GM23338 (cell line): Measurements from ENCODE around the gene UVSSA. TPM values are rescaled to one million over a fixed set of nuclear protein-coding genes. Genes with fewer than 3 reads are reported as not detected.

Source experiments
- ATAC-seq: fragments of 200-7000 bp; cut with Tn5 transposase; 3 replicates; pipeline ENCODE4 v1.9.1; 2020
- DNase-seq: peaks from one replicate; pipeline ENCODE4 v3.0.0-alpha.2; 2015; ENCODE audit warnings: low spot score
- H2AFZ ChIP-seq: fragments of 200-600 bp; sonication (generic); 2 replicates; pipeline ENCODE4 v1.8.0; 2016; ENCODE audit warnings: antibody characterized with exemption, mild to moderate bottlenecking, moderate library complexity
- H3F3A ChIP-seq: fragments of 200-600 bp; sonication (generic); replicated peaks from 2 replicates; pipeline ENCODE4 v1.8.0; 2017; ENCODE audit warnings: antibody characterized with exemption, mixed run types, low read depth
- H3K27ac ChIP-seq: fragments of 200-600 bp; sonication (generic); 2 replicates; pipeline ENCODE4 v1.6.1; 2016; ENCODE audit warnings: low read depth
- H3K27me3 ChIP-seq: fragments of 200-600 bp; sonication (generic); 2 replicates; pipeline ENCODE4 v1.8.0; 2016; ENCODE audit warnings: mild to moderate bottlenecking, mixed run types, moderate library complexity; ENCODE audit not compliant: insufficient read depth
- H3K36me3 ChIP-seq: fragments of 200-600 bp; sonication (generic); 2 replicates; pipeline ENCODE4 v1.8.0; 2016; ENCODE audit warnings: mild to moderate bottlenecking; ENCODE audit not compliant: insufficient read depth
- H3K4me1 ChIP-seq: fragments of 200-600 bp; sonication (generic); 2 replicates; pipeline ENCODE4 v1.8.0; 2016; ENCODE audit warnings: mild to moderate bottlenecking, moderate library complexity; ENCODE audit not compliant: insufficient read depth
- H3K4me2 ChIP-seq: fragments of 200-600 bp; sonication (generic); 2 replicates; pipeline ENCODE4 v1.7.1; 2017; ENCODE audit warnings: mixed run types
- H3K4me3 ChIP-seq: fragments of 200-600 bp; sonication (generic); 2 replicates; pipeline ENCODE4 v1.6.1; 2016; ENCODE audit warnings: mixed run types
- H3K79me2 ChIP-seq: fragments of 200-600 bp; sonication (generic); replicated peaks from 2 replicates; pipeline ENCODE4 v1.8.0; 2017; ENCODE audit warnings: mild to moderate bottlenecking; ENCODE audit not compliant: insufficient read depth
- H3K9me2 ChIP-seq: fragments of 200-600 bp; sonication (generic); 2 replicates; pipeline ENCODE4 v1.8.0; 2017; ENCODE audit not compliant: insufficient read depth
- H4K20me1 ChIP-seq: fragments of 200-600 bp; sonication (generic); replicated peaks from 2 replicates; pipeline ENCODE4 v1.8.0; 2017; ENCODE audit warnings: mild to moderate bottlenecking; ENCODE audit not compliant: insufficient read depth
- H3K27ac Mint-ChIP-seq: 2 replicates; pipeline ENCODE4 v1.8.0; 2020; ENCODE audit warnings: inconsistent platforms, mild to moderate bottlenecking, moderate library complexity, mixed read lengths
- H3K27me3 Mint-ChIP-seq: 3 replicates; pipeline ENCODE4 v1.8.0; 2022; ENCODE audit warnings: low read depth, mild to moderate bottlenecking, moderate library complexity, mixed read lengths, inconsistent platforms; ENCODE audit not compliant: insufficient read depth, poor library complexity
- H3K36me3 Mint-ChIP-seq: 3 replicates; pipeline ENCODE4 v1.8.0; 2021; ENCODE audit warnings: low read depth, mild to moderate bottlenecking, inconsistent platforms, moderate library complexity, mixed read lengths
- H3K4me1 Mint-ChIP-seq: 3 replicates; pipeline ENCODE4 v1.8.0; 2020; ENCODE audit warnings: mild to moderate bottlenecking, inconsistent platforms, mixed read lengths
- H3K4me3 Mint-ChIP-seq: 3 replicates; pipeline ENCODE4 v1.8.0; 2021; ENCODE audit warnings: moderate library complexity, mild to moderate bottlenecking, inconsistent platforms, mixed read lengths
- H3K9me3 Mint-ChIP-seq: 3 replicates; pipeline ENCODE4 v1.8.0; 2020; ENCODE audit warnings: moderate library complexity, mild to moderate bottlenecking, inconsistent platforms, mixed read lengths
- CREB1 ChIP-seq: fragments of 250-450 bp; sonication (Bioruptor Pico); IDR thresholded peaks from 2 replicates; pipeline ENCODE4 v1.5.0; 2020; ENCODE audit warnings: low read depth, mild to moderate bottlenecking, moderate library complexity
- CTCF ChIP-seq, 2 experiments: fragments of 200-600 bp in 1 of 2; sonication (generic) in 1 of 2; conservative IDR thresholded peaks; 2 replicates each; pipeline versions ENCODE4 v1.5.1 to v1.6.1; 2016 to 2017; ENCODE audit warnings: antibody characterized with exemption in 2 of 2, low read depth in 2 of 2, mild to moderate bottlenecking in 2 of 2, moderate library complexity in 1 of 2
- ETS1 ChIP-seq: IDR thresholded peaks from 2 replicates; pipeline ENCODE4 v1.6.1; 2016; ENCODE audit warnings: antibody characterized with exemption
- EZH2 ChIP-seq: fragments of 200-600 bp; sonication (generic); IDR thresholded peaks from one replicate; pipeline ENCODE4 v1.8.0; 2017; ENCODE audit warnings: antibody characterized with exemption, mild to moderate bottlenecking, low read depth; ENCODE audit not compliant: unreplicated experiment
- EZH2phosphoT487 ChIP-seq: fragments of 200-600 bp; sonication (generic); IDR thresholded peaks from one replicate; pipeline ENCODE4 v1.8.1; 2018; ENCODE audit warnings: antibody characterized with exemption; ENCODE audit not compliant: unreplicated experiment
- JUNB ChIP-seq: IDR thresholded peaks from one replicate; pipeline ENCODE4 v1.6.1; 2016; ENCODE audit warnings: antibody characterized with exemption; ENCODE audit not compliant: unreplicated experiment
- NANOG ChIP-seq: IDR thresholded peaks from 2 replicates; pipeline ENCODE4 v1.6.1; 2016; ENCODE audit warnings: antibody characterized with exemption, borderline replicate concordance
- POLR2AphosphoS5 ChIP-seq: IDR thresholded peaks from 2 replicates; pipeline ENCODE4 v1.6.1; 2016; ENCODE audit warnings: antibody characterized with exemption, low read depth
- REST ChIP-seq: IDR thresholded peaks from one replicate; pipeline ENCODE4 v1.6.1; 2018; ENCODE audit warnings: antibody characterized with exemption; ENCODE audit not compliant: unreplicated experiment
- STAT1 ChIP-seq: IDR thresholded peaks from one replicate; pipeline ENCODE4 v1.6.1; 2016; ENCODE audit warnings: antibody characterized with exemption; ENCODE audit not compliant: unreplicated experiment
- ZNF114 ChIP-seq: fragments of 250-450 bp; sonication (Bioruptor Pico); IDR thresholded peaks from 2 replicates; pipeline ENCODE4 v1.5.0; 2020; ENCODE audit warnings: mild to moderate bottlenecking, moderate library complexity
- polyA plus RNA-seq: library from polyadenylated mRNA; unstranded; fragments of >200 nt; fragmentation: Nextera tagmentation; extraction: Ambion mirVana; gene quantifications from 2 replicates; pipeline ENCODE4 v1.2.1, GENCODE V29; 2016
- total RNA-seq: library from RNA; depleted of rRNA; stranded (reverse); fragments of >200 nt; shearing (Covaris generic); gene quantifications from 2 replicates; pipeline ENCODE4 v1.2.3, GENCODE V29; 2014

UVSSA gene
- total and polyA plus RNA-seq, 2 experiments from 2014 or later: 6.5 to 27.7 TPM

- Histone ChIP-seq H3K9me2 (no peaks in the 10 kb centered on the region), H3K4me1 (no peaks in the 10 kb centered on the region), H3F3A (no peaks in the 10 kb centered on the region), H3K4me2 (no peak overlapping the region), H3K27ac (no peak overlapping the region), H4K20me1 (no peaks in the 10 kb centered on the region; the same call in 1 of the 2 replicates), H3K27me3 (peaks cover 35% of the 10 kb centered on the region), H3K79me2 (no peaks in the 10 kb centered on the region), H2AFZ (no peak overlapping the region), H3K4me3 (no peak overlapping the region), H3K36me3 (no peaks in the 10 kb centered on the region)
- no peak for ATAC-seq
- H3K4me3 Mint-ChIP-seq: no peak overlapping the region
- no peak for TF ChIP-seq CREB1 (CRISPR knock-in tag)
- TF ChIP-seq POLR2AphosphoS5: no peak
- no peak for TF ChIP-seq REST
- no peak for TF ChIP-seq EZH2
- TF ChIP-seq NANOG: no peak
- TF ChIP-seq ETS1: no peak
- no peak for TF ChIP-seq EZH2phosphoT487
- H3K27me3 Mint-ChIP-seq: peaks cover 44% of the 10 kb centered on the region
- H3K27ac Mint-ChIP-seq: no peak overlapping the region
- peaks cover 23% of the 10 kb centered on the region for H3K9me3 Mint-ChIP-seq
- H3K36me3 Mint-ChIP-seq: peaks cover 21% of the 10 kb centered on the region
- DNase-seq: no peak
- H3K4me1 Mint-ChIP-seq: no peaks in the 10 kb centered on the region
These were observed 51.9 kb downstream of the UVSSA start for GRCh38 chr4:1398681-1399507.

GRCh38 chr4:1399508-1400190, 52.6 kb downstream of the UVSSA start:
- no peak for DNase-seq
- Histone ChIP-seq H3K4me1 (no peaks in the 10 kb centered on the region), H3K36me3 (no peaks in the 10 kb centered on the region), H2AFZ (no peak overlapping the region), H3K27ac (no peak overlapping the region), H4K20me1 (no peaks in the 10 kb centered on the region; the same call in 1 of the 2 replicates), H3K4me2 (no peak overlapping the region), H3K27me3 (peaks cover 43% of the 10 kb centered on the region), H3F3A (no peaks in the 10 kb centered on the region), H3K79me2 (no peaks in the 10 kb centered on the region), H3K4me3 (no peak overlapping the region), H3K9me2 (no peaks in the 10 kb centered on the region)
- Mint-ChIP-seq H3K4me1 (no peaks in the 10 kb centered on the region), H3K4me3 (no peak overlapping the region), H3K27ac (no peak overlapping the region), H3K9me3 (peaks cover 23% of the 10 kb centered on the region), H3K36me3 (peaks cover 16% of the 10 kb centered on the region), H3K27me3 (peaks cover 48% of the 10 kb centered on the region)
- no peak for ATAC-seq
- TF ChIP-seq ETS1: no peak
- TF ChIP-seq EZH2: no peak
- TF ChIP-seq REST: no peak
- no peak for TF ChIP-seq ZNF114 (CRISPR knock-in tag)
- no peak for TF ChIP-seq JUNB
- TF ChIP-seq STAT1: no peak
- TF ChIP-seq CTCF (conservative IDR thresholded peaks at IDR 0.05; ENCODE audit: low read depth in 2 of 2): no peak
